ENCODE data around the gene LCE7A. TPM values are rescaled to one million over a fixed set of nuclear protein-coding genes. Genes with fewer than 3 reads are reported as not detected.

Gene LCE7A
- total and polyA plus RNA-seq, 4 donors = not detected

- DNase-seq (ENCODE audit: low spot score) = no peak
- 82% methylated on average over 4 of the region's 4 CpGs for WGBS
- no peak overlapping the region for H3K9ac ChIP-seq (ENCODE audit: low read depth in 1 of 2, low read length in 2 of 2)
- no peaks in the 10 kb centered on the region for H3K36me3 ChIP-seq (ENCODE audit: control insufficient read depth in 4 of 4, insufficient read depth in 3 of 4, low read depth in 1 of 4, low read length in 3 of 4)
- no peaks in the 10 kb centered on the region for H3K9me3 ChIP-seq (ENCODE audit: control insufficient read depth in 4 of 4, low read length in 3 of 4)
- H3K27ac ChIP-seq (ENCODE audit: low read depth in 1 of 2, low read length in 2 of 2) = no peak overlapping the region
- H3K27me3 ChIP-seq (ENCODE audit: control insufficient read depth in 4 of 4, insufficient read depth in 4 of 4, low read length in 3 of 4) = no peaks in the 10 kb centered on the region
- H3K4me1 ChIP-seq (ENCODE audit: control insufficient read depth in 4 of 4, insufficient read depth in 4 of 4, low read length in 3 of 4) = no peaks in the 10 kb centered on the region
- H3K4me3 ChIP-seq (ENCODE audit: low read depth in 1 of 3, low read length in 3 of 3) = no peak overlapping the region
- TF ChIP-seq NR2F2 (IDR thresholded peaks at IDR 0.05) = no peak
Observed at GRCh38 chr1:152902636-152903035, 42.8 kb downstream of the LCE7A start.

- no peak for DNase-seq (ENCODE audit: low spot score)
- no peak overlapping the region for H3K9ac ChIP-seq (ENCODE audit: low read depth in 1 of 2, low read length in 2 of 2)
- H3K4me1 ChIP-seq (ENCODE audit: control insufficient read depth in 4 of 4, insufficient read depth in 4 of 4, low read length in 3 of 4) = no peaks in the 10 kb centered on the region
- WGBS = 83% methylated on average over 7 of the region's 7 CpGs
- no peaks in the 10 kb centered on the region for H3K36me3 ChIP-seq (ENCODE audit: control insufficient read depth in 4 of 4, insufficient read depth in 3 of 4, low read depth in 1 of 4, low read length in 3 of 4)
- H3K27me3 ChIP-seq (ENCODE audit: control insufficient read depth in 4 of 4, insufficient read depth in 4 of 4, low read length in 3 of 4) = no peaks in the 10 kb centered on the region
- no peak overlapping the region for H3K4me3 ChIP-seq (ENCODE audit: low read depth in 1 of 3, low read length in 3 of 3)
- TF ChIP-seq YY1 (IDR thresholded peaks at IDR 0.05) = no peak
- TF ChIP-seq TAF1 (conservative IDR thresholded peaks at IDR 0.05) = no peak
- no peak for TF ChIP-seq CTCF (IDR thresholded peaks at IDR 0.05; ENCODE audit: low read depth, low read length, missing input control)
- no peak for TF ChIP-seq ATF3 (IDR thresholded peaks at IDR 0.05)
- no peak for TF ChIP-seq GABPA (IDR thresholded peaks at IDR 0.05 in 1 of 2, conservative IDR thresholded peaks at IDR 0.05 in 1 of 2)
- no peak overlapping the region for H3K27ac ChIP-seq (ENCODE audit: low read depth in 1 of 2, low read length in 2 of 2)
- H3K9me3 ChIP-seq (ENCODE audit: control insufficient read depth in 4 of 4, low read length in 3 of 4) = no peaks in the 10 kb centered on the region
Observed at GRCh38 chr1:152904688-152905440, 45.1 kb downstream of the LCE7A start.

GRCh38 chr1:152906023-152906565, 46.3 kb downstream of the LCE7A start:
- DNase-seq (ENCODE audit: low spot score) = no peak
- Histone ChIP-seq H3K27ac (ENCODE audit: low read depth in 1 of 2, low read length in 2 of 2) (no peak overlapping the region), H3K36me3 (ENCODE audit: control insufficient read depth in 4 of 4, insufficient read depth in 3 of 4, low read depth in 1 of 4, low read length in 3 of 4) (no peaks in the 10 kb centered on the region), H3K9ac (ENCODE audit: low read depth in 1 of 2, low read length in 2 of 2) (no peak overlapping the region), H3K9me3 (ENCODE audit: control insufficient read depth in 4 of 4, low read length in 3 of 4) (no peaks in the 10 kb centered on the region), H3K4me1 (ENCODE audit: control insufficient read depth in 4 of 4, insufficient read depth in 4 of 4, low read length in 3 of 4) (no peaks in the 10 kb centered on the region), H3K27me3 (ENCODE audit: control insufficient read depth in 4 of 4, insufficient read depth in 4 of 4, low read length in 3 of 4) (no peaks in the 10 kb centered on the region), H3K4me3 (ENCODE audit: low read depth in 1 of 3, low read length in 3 of 3) (no peak overlapping the region)
- no peak for TF ChIP-seq JUND (IDR thresholded peaks at IDR 0.05)
- TF ChIP-seq MAX (IDR thresholded peaks at IDR 0.05) = no peak
- TF ChIP-seq ATF3 (IDR thresholded peaks at IDR 0.05) = no peak
- TF ChIP-seq RAD21 (IDR thresholded peaks at IDR 0.05) = no peak
- TF ChIP-seq HNF4G (IDR thresholded peaks at IDR 0.05) = no peak
- TF ChIP-seq EGR1 (IDR thresholded peaks at IDR 0.05; ENCODE audit: low read depth in 2 of 2) = no peak
- TF ChIP-seq RXRA (IDR thresholded peaks at IDR 0.05) = no peak
- no peak for TF ChIP-seq ZBTB33 (IDR thresholded peaks at IDR 0.05)
- no peak for TF ChIP-seq CTCF (IDR thresholded peaks at IDR 0.05; ENCODE audit: low read depth, low read length, missing input control)
- no peak for TF ChIP-seq GABPA (IDR thresholded peaks at IDR 0.05 in 1 of 2, conservative IDR thresholded peaks at IDR 0.05 in 1 of 2)
- no peak for TF ChIP-seq NR2F2 (IDR thresholded peaks at IDR 0.05)
- WGBS = 55% methylated on average over 5 of the region's 5 CpGs
